ENCODE data around the gene APBA1. TPM values are rescaled to one million over a fixed set of nuclear protein-coding genes. Genes with fewer than 3 reads are reported as not detected.

APBA1 gene
- total RNA-seq, 4 donors from 2014 or later = 3.9 to 16.0 (median 6.6) TPM

DNA sequence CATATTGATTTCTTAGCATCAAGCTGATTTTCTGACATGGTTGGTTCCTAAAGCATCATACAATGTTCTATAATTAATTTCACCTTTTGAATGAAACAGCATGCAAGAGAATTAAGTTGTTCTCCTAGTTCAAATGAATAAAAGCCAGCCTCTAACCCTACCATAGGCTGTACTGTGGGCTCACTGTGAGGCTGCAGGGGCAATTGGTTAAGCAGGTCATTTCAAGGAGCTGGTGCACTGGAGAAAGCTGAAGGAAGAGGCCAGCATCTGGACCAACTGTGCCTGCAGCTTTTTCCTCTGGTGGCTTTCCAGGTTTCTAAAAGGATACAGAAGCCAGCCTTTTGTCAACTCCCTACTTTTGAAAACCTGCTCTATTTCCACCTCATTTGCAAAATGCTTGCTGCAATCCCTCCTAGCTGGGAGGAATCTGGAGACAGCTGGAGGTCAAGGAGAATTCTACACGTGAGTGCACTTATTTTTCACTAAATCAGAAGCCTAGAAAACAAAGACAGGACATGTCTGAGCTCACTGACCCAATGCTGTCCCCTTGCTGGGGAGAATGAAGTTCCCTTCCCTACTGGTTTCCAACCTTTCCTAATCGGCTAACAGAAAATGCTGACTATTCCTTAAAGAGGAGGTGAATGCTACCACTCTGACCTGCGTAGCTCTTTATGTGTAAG, 158.9 kb downstream of the APBA1 start:
- TF ChIP-seq, protein P1, sequence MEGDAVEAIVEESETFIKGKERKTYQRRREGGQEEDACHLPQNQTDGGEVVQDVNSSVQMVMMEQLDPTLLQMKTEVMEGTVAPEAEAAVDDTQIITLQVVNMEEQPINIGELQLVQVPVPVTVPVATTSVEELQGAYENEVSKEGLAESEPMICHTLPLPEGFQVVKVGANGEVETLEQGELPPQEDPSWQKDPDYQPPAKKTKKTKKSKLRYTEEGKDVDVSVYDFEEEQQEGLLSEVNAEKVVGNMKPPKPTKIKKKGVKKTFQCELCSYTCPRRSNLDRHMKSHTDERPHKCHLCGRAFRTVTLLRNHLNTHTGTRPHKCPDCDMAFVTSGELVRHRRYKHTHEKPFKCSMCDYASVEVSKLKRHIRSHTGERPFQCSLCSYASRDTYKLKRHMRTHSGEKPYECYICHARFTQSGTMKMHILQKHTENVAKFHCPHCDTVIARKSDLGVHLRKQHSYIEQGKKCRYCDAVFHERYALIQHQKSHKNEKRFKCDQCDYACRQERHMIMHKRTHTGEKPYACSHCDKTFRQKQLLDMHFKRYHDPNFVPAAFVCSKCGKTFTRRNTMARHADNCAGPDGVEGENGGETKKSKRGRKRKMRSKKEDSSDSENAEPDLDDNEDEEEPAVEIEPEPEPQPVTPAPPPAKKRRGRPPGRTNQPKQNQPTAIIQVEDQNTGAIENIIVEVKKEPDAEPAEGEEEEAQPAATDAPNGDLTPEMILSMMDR (IDR thresholded peaks at IDR 0.05; ENCODE audit: low read depth) = no peak

- TF ChIP-seq, protein P1 (IDR thresholded peaks at IDR 0.05; ENCODE audit: low read depth) = no peak
Observed at GRCh38 chr9:69504058-69504457, 168.1 kb downstream of the APBA1 start.

- TF ChIP-seq, protein P1 (IDR thresholded peaks at IDR 0.05; ENCODE audit: low read depth) = no peak
Observed at GRCh38 chr9:69502671-69503301, 169.4 kb downstream of the APBA1 start.

- TF ChIP-seq, protein P1 (IDR thresholded peaks at IDR 0.05; ENCODE audit: low read depth) = no peak
Observed at GRCh38 chr9:69500896-69501295, 171.3 kb downstream of the APBA1 start.

- TF ChIP-seq, protein P1 (IDR thresholded peaks at IDR 0.05; ENCODE audit: low read depth) = no peak
Observed at GRCh38 chr9:69499959-69500358, 172.2 kb downstream of the APBA1 start.

- TF ChIP-seq, protein P1 (IDR thresholded peaks at IDR 0.05; ENCODE audit: low read depth) = no peak
Observed at GRCh38 chr9:69499407-69499806, 172.8 kb downstream of the APBA1 start.

GRCh38 chr9:69498470-69498869, 173.7 kb downstream of the APBA1 start:
- TF ChIP-seq, protein P1 (IDR thresholded peaks at IDR 0.05; ENCODE audit: low read depth) = no peak
